ENCODE data around the gene MOB3A.
A peak's percentile ranks its signal among the peaks of the same experiment; 100 is the strongest.

Gene MOB3A

DNA sequence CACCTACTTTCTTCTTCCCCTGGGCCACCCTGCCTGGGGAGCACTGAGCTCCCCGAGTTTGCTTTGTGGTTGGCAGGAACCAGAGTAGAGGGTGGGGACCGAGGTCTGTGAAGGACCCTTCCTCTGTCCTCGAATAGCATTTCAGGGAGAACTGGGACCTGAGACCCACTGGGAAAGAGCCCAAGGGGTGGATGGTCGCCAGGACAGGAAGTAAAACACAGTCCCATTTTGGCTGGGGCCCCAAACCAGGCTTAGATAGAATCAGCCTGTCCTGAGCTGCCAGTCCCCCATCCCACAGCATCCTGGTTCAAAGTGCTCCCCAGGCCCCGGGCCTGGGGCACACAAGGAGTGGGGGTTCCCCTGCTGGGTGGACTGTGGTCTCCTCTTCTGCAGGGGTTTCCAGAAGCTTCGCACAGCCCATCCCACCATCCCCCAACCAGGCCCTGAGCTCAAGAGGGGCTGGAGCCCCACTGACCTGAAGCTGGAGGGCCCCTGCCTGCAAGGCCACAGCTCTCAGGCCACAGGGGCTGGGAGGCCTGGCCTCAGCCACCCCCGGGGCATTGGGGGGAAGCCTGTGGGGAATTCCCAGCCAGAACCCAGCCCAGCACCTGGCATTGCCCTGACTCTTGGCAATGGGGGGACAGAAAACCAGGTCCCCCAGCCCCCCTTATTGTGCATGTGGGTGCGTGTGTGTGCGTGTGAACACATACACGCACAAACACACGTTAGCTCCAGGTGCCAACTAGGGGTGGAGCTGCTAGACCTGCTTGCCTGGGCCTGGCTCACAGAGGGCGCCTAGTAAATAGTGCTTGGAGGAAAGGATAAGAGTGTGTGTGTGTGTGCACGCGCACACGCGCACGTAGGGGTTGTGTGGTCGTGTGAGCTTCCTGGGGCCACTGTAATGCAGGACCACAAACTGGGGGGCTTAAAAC lies 44.1 kb downstream of the MOB3A start:
- Histone ChIP-seq H3K36me3 (ENCODE audit: control insufficient read depth, insufficient read depth, low read length) (no peaks in the 10 kb centered on the region), H3K4me3 (ENCODE audit: low read depth, low read length) (peak overlapping the region; percentile 58), H3K4me1 (peaks cover 34% of the 10 kb centered on the region), H3K27ac (peak overlapping the region; percentile 55), H2AFZ (peak overlapping the region; percentile 72), H3K27me3 (ENCODE audit: control insufficient read depth, insufficient read depth, low read length) (no peaks in the 10 kb centered on the region), H3K4me2 (ENCODE audit: low read length) (peak overlapping the region; percentile 82), H3K9me3 (ENCODE audit: control insufficient read depth, low read length) (no peaks in the 10 kb centered on the region), H3K79me2 (peaks cover 35% of the 10 kb centered on the region), H3K9ac (no peak overlapping the region)
- TF ChIP-seq, protein P1, sequence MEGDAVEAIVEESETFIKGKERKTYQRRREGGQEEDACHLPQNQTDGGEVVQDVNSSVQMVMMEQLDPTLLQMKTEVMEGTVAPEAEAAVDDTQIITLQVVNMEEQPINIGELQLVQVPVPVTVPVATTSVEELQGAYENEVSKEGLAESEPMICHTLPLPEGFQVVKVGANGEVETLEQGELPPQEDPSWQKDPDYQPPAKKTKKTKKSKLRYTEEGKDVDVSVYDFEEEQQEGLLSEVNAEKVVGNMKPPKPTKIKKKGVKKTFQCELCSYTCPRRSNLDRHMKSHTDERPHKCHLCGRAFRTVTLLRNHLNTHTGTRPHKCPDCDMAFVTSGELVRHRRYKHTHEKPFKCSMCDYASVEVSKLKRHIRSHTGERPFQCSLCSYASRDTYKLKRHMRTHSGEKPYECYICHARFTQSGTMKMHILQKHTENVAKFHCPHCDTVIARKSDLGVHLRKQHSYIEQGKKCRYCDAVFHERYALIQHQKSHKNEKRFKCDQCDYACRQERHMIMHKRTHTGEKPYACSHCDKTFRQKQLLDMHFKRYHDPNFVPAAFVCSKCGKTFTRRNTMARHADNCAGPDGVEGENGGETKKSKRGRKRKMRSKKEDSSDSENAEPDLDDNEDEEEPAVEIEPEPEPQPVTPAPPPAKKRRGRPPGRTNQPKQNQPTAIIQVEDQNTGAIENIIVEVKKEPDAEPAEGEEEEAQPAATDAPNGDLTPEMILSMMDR (IDR thresholded peaks at IDR 0.05) = no peak

DNA sequence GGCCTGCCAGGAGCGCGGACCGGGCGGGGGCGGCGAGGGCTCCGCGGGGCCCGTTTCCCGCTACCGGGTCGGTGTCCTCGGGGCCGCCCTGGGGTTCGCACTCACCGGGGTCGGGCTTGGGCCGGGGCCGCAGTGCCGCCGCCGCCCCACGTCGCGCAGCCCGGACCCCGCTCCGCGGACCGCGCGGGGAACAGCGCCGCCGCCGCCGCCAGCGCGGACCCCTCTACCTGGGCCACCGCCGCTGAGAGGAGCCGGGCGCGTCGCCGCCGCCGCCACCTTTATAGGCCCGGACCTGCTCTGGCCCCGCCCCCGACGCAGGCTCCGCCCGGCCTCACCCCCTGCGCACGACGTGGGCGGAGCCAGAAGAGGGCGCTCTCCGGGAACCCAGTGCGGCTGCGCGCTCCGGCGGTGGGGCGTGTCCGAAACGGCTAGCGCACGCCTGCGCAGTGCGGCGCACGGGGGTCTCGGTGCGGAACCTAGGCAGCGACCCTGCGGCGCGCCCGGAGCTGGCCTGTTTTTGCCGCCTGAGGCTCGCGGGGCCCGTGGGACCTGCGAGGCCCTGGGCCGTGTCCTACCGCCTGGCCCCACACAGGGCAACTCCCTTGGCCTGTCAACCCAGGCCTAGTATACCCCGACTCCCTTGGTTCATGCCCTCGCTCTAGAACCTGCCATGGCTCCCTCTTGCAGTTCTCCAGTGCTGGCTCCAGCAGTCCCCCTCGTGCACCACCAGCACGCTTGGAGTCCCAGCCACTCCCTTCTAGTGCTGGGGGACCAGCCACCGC lies 44.9 kb downstream of the MOB3A start, which contains the start of gene MKNK2:
TSS of gene MKNK2 (minus strand) at position 254 of the 782 bp plus-strand sequence. CDS start 393 bp downstream, outside the sequence.
- Histone ChIP-seq H3K4me2 (ENCODE audit: low read length) (peak within 1 kb of the TSS; percentile 99), H3K36me3 (ENCODE audit: control insufficient read depth, insufficient read depth, low read length) (no peaks in the 10 kb centered on the region), H3K9ac (peak within 1 kb of the TSS; percentile 87), H3K4me3 (ENCODE audit: low read depth, low read length) (peak within 1 kb of the TSS; percentile 91), H3K27me3 (ENCODE audit: control insufficient read depth, insufficient read depth, low read length) (no peaks in the 10 kb centered on the region), H3K4me1 (peaks cover 33% of the 10 kb centered on the region), H3K9me3 (ENCODE audit: control insufficient read depth, low read length) (no peaks in the 10 kb centered on the region), H3K27ac (peak within 1 kb of the TSS; percentile 74), H3K79me2 (peaks cover 39% of the 10 kb centered on the region), H2AFZ (peak within 1 kb of the TSS; percentile 72)
- TF ChIP-seq, protein P1 (IDR thresholded peaks at IDR 0.05) = peak; percentile 79

DNA sequence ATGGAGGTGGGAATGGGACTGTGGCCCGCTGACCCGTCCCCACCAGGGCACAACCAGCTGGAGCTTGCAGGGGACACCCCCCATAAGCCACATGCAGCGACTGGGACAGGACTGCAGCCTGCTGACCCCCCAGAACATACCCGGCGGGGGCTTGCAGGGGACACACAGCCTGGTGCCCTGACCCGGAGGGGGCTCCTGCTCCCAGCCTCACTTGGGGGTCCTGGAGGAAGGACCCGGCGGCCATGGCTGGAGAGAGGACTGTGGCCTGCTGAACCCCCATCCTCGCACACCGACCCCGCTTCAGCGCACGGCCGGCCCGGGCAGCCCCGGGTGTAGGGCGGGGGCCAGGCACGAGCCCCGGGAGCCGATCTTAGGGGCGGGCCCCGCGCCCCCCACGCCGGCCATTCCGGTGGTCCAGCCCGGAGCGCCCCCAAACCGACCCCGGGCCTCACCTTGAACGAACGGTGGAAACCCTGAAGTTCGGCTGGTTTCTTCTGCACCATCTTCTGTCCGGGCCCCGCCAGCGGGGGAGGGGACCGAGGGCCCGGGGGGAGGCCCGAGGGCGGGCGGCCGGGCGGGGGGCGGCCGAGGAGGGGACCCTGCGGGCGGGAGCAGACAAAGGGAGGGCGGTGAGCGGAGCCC lies 45.7 kb downstream of the MOB3A start:
- Histone ChIP-seq H3K79me2 (peaks cover 38% of the 10 kb centered on the region), H2AFZ (no peak overlapping the region), H3K27me3 (ENCODE audit: control insufficient read depth, insufficient read depth, low read length) (no peaks in the 10 kb centered on the region), H3K4me2 (ENCODE audit: low read length) (peak overlapping the region; percentile 99), H3K9me3 (ENCODE audit: control insufficient read depth, low read length) (no peaks in the 10 kb centered on the region), H3K9ac (peak overlapping the region; percentile 87), H3K36me3 (ENCODE audit: control insufficient read depth, insufficient read depth, low read length) (no peaks in the 10 kb centered on the region), H3K4me1 (peaks cover 26% of the 10 kb centered on the region), H3K4me3 (ENCODE audit: low read depth, low read length) (peak overlapping the region; percentile 91), H3K27ac (peak overlapping the region; percentile 74)
- TF ChIP-seq, protein P1 (IDR thresholded peaks at IDR 0.05) = no peak

DNA sequence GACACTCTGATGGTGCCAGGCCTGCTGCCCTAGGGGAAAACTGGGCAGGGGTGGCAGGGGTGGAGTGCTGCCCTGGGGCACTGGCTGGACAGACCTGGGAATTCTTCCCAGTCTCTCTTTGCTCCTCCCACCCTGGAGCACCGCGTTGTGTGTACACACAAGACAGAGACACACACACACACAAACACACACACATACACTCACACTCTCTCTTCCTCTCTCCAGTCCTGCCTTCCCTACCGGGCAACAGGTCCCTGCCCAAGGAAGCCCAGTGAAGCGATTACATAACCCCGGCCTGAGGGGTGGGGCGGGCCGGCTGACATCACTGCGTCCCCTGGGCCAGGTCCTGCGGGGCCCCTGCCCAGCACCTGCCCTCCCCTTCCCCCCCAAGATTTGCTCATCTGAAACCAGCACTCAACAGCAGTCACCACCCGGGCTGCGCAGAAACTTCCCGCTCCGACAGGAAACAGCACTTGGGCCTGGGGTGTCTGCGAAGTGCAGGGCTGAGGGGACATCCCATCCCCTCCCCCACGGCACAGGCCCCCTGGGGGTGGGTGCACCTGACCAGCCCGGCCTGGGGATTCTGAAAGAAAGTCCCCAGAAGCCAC lies 46.3 kb downstream of the MOB3A start:
- Histone ChIP-seq H3K4me1 (peaks cover 24% of the 10 kb centered on the region), H3K4me2 (ENCODE audit: low read length) (peak overlapping the region; percentile 99)

More for the DNA sequence above, 46.3 kb downstream of the MOB3A start:
- Histone ChIP-seq H3K4me3 (ENCODE audit: low read depth, low read length) (peak overlapping the region; percentile 91), H3K36me3 (ENCODE audit: control insufficient read depth, insufficient read depth, low read length) (no peaks in the 10 kb centered on the region), H3K79me2 (peaks cover 36% of the 10 kb centered on the region), H2AFZ (no peak overlapping the region), H3K27ac (peak overlapping the region; percentile 74), H3K9ac (peak overlapping the region; percentile 87), H3K27me3 (ENCODE audit: control insufficient read depth, insufficient read depth, low read length) (no peaks in the 10 kb centered on the region), H3K9me3 (ENCODE audit: control insufficient read depth, low read length) (no peaks in the 10 kb centered on the region)
- TF ChIP-seq, protein P1 (IDR thresholded peaks at IDR 0.05) = no peak

Data from parathyroid adenoma (tissue), 2 donors.